DND-41 (cell line): ENCODE results near the gene KCTD14.

Experiments
- ATAC-seq: fragments of 200-7000 bp; cut with Tn5 transposase; 3 replicates; pipeline ENCODE4 v1.9.1; 2021; ENCODE audit warnings: low read depth; ENCODE audit not compliant: insufficient read depth
- DNase-seq: peaks from one replicate; pipeline ENCODE4 v3.0.0-alpha.2; 2020
- H2AFZ ChIP-seq: 2 replicates; pipeline ENCODE4 v1.6.0; 2012; ENCODE audit warnings: low read depth, low read length
- H3K27ac ChIP-seq: 2 replicates; pipeline ENCODE4 v1.5.1; 2012; ENCODE audit warnings: low read length, inconsistent platforms
- H3K27me3 ChIP-seq: fragments of 200-600 bp; sonication (generic); 2 replicates; pipeline ENCODE4 v1.6.0; 2012; ENCODE audit warnings: low read length, mild to moderate bottlenecking, inconsistent platforms; ENCODE audit not compliant: insufficient read depth, poor library complexity
- H3K36me3 ChIP-seq: 2 replicates; pipeline ENCODE4 v1.5.1; 2012; ENCODE audit warnings: low read length, inconsistent platforms; ENCODE audit not compliant: insufficient read depth
- H3K4me1 ChIP-seq: 2 replicates; pipeline ENCODE4 v1.5.1; 2012; ENCODE audit warnings: mild to moderate bottlenecking, low read length; ENCODE audit not compliant: insufficient read depth
- H3K4me2 ChIP-seq: 2 replicates; pipeline ENCODE4 v1.6.0; 2012; ENCODE audit warnings: mild to moderate bottlenecking, moderate library complexity, low read length, inconsistent platforms; ENCODE audit not compliant: insufficient read depth
- H3K4me3 ChIP-seq, 2 experiments: fragments of 200-600 bp in 1 of 2; shearing (Covaris generic) in 1 of 2; 2 replicates each; pipeline ENCODE4 v1.5.1; 2012 to 2016; ENCODE audit warnings: inconsistent platforms in 2 of 2, low read length in 2 of 2, mild to moderate bottlenecking in 2 of 2, low read depth in 1 of 2, moderate library complexity in 1 of 2
- H3K79me2 ChIP-seq: 2 replicates; pipeline ENCODE4 v1.6.0; 2012; ENCODE audit warnings: low read length, inconsistent platforms; ENCODE audit not compliant: insufficient read depth
- H3K9ac ChIP-seq: 2 replicates; pipeline ENCODE4 v1.6.0; 2012; ENCODE audit warnings: low read depth, mild to moderate bottlenecking, inconsistent platforms, low read length, moderate library complexity
- H3K9me3 ChIP-seq: 2 replicates; pipeline ENCODE4 v1.5.1; 2012; ENCODE audit warnings: low read length, moderate library complexity, mild to moderate bottlenecking, inconsistent platforms; ENCODE audit not compliant: insufficient read depth, severe bottlenecking
- H4K20me1 ChIP-seq: 2 replicates; pipeline ENCODE4 v1.6.0; 2012; ENCODE audit warnings: low read length; ENCODE audit not compliant: insufficient read depth
- EZH2 ChIP-seq: IDR thresholded peaks from 3 replicates; pipeline ENCODE4 v1.6.1; 2012; ENCODE audit warnings: borderline replicate concordance, low read depth, mild to moderate bottlenecking, moderate library complexity, low read length, inconsistent platforms; ENCODE audit not compliant: severe bottlenecking
- TF ChIP-seq, protein P1 (sequence below): IDR thresholded peaks from 2 replicates; pipeline ENCODE4 v1.5.1; 2012; ENCODE audit warnings: borderline replicate concordance, low read length, moderate library complexity, mild to moderate bottlenecking; ENCODE audit not compliant: poor library complexity, severe bottlenecking; ENCODE audit errors: extremely low read depth

The KCTD14 gene

GRCh38 chr11:77968337-77968736 is 54.7 kb downstream of the KCTD14 start:
- no peaks in the 10 kb centered on the region for H4K20me1 ChIP-seq
- H3K4me1 ChIP-seq, result no peaks in the 10 kb centered on the region
- no peaks in the 10 kb centered on the region for H3K27me3 ChIP-seq
- no peak overlapping the region for H3K9ac ChIP-seq
- no peak overlapping the region for H3K27ac ChIP-seq
- H3K4me3 ChIP-seq, result no peak overlapping the region
- TF ChIP-seq, protein P1, sequence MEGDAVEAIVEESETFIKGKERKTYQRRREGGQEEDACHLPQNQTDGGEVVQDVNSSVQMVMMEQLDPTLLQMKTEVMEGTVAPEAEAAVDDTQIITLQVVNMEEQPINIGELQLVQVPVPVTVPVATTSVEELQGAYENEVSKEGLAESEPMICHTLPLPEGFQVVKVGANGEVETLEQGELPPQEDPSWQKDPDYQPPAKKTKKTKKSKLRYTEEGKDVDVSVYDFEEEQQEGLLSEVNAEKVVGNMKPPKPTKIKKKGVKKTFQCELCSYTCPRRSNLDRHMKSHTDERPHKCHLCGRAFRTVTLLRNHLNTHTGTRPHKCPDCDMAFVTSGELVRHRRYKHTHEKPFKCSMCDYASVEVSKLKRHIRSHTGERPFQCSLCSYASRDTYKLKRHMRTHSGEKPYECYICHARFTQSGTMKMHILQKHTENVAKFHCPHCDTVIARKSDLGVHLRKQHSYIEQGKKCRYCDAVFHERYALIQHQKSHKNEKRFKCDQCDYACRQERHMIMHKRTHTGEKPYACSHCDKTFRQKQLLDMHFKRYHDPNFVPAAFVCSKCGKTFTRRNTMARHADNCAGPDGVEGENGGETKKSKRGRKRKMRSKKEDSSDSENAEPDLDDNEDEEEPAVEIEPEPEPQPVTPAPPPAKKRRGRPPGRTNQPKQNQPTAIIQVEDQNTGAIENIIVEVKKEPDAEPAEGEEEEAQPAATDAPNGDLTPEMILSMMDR, result no peak
- no peak for TF ChIP-seq EZH2
- H3K79me2 ChIP-seq, result no peaks in the 10 kb centered on the region
- H2AFZ ChIP-seq, result no peak overlapping the region
- ATAC-seq (no peak), DNase-seq (no peak)
- H3K36me3 ChIP-seq, result peaks cover 32% of the 10 kb centered on the region; the same call in 1 of the 2 replicates
- no peak overlapping the region for H3K4me2 ChIP-seq
- H3K9me3 ChIP-seq, result no peaks in the 10 kb centered on the region

GRCh38 chr11:77967753-77968152 is 55.3 kb downstream of the KCTD14 start:
- Histone ChIP-seq H3K27me3 (no peaks in the 10 kb centered on the region), H4K20me1 (no peaks in the 10 kb centered on the region), H3K4me1 (no peaks in the 10 kb centered on the region), H3K4me2 (no peak overlapping the region), H3K36me3 (peaks cover 32% of the 10 kb centered on the region; the same call in 1 of the 2 replicates), H3K79me2 (no peaks in the 10 kb centered on the region), H2AFZ (no peak overlapping the region), H3K4me3 (no peak overlapping the region), H3K9me3 (no peaks in the 10 kb centered on the region), H3K9ac (no peak overlapping the region), H3K27ac (no peak overlapping the region)
- ATAC-seq, result no peak
- DNase-seq, result no peak
- TF ChIP-seq, protein P1, result no peak
- no peak for TF ChIP-seq EZH2

- H4K20me1 ChIP-seq, result no peaks in the 10 kb centered on the region
These were observed 56.0 kb downstream of the KCTD14 start for GRCh38 chr11:77967121-77967520.

More at GRCh38 chr11:77967121-77967520, 56.0 kb downstream of the KCTD14 start:
- H3K9ac ChIP-seq, result no peak overlapping the region
- DNase-seq (no peak), ATAC-seq (no peak)
- H3K27me3 ChIP-seq, result no peaks in the 10 kb centered on the region
- H3K4me2 ChIP-seq, result no peak overlapping the region
- no peaks in the 10 kb centered on the region for H3K79me2 ChIP-seq
- H3K27ac ChIP-seq, result no peak overlapping the region
- no peaks in the 10 kb centered on the region for H3K4me1 ChIP-seq
- TF ChIP-seq EZH2, result no peak
- TF ChIP-seq, protein P1, result no peak
- no peak overlapping the region for H2AFZ ChIP-seq
- no peaks in the 10 kb centered on the region for H3K9me3 ChIP-seq
- H3K36me3 ChIP-seq, result peaks cover 34% of the 10 kb centered on the region; the same call in 1 of the 2 replicates
- no peak overlapping the region for H3K4me3 ChIP-seq
